HCT116 (cell line): Measurements from ENCODE around the gene TSC1. TPM values are rescaled to one million over a fixed set of nuclear protein-coding genes. Genes with fewer than 3 reads are reported as not detected.

Experiments used
- ATAC-seq: fragments of 200-7000 bp; cut with Tn5 transposase; 2 replicates; pipeline ENCODE4 v1.9.1; 2020; ENCODE audit warnings: mild to moderate bottlenecking, moderate library complexity
- BruUV-seq: library from RNA; stranded (reverse); fragments of 400-500 nt; replicated peaks from 2 replicates; lab custom pipeline; 2021; lab: Mats Ljungman, UMichigan
- CTCF ChIA-PET: fragments of 300-600 bp; sonication (Branson Sonifier 250); formaldehyde crosslinking; loops from one replicate; lab custom pipeline; 2021; ENCODE audit warnings: antibody characterized with exemption; lab: Charles Lee
- POLR2A ChIA-PET: fragments of 300-600, 350-600 bp; sonication (Branson Sonifier 250); formaldehyde crosslinking; loops from one replicate; lab custom pipeline; 2021; ENCODE audit warnings: antibody characterized with exemption; lab: Charles Lee
- RAD21 ChIA-PET, 2 experiments: fragments of 300-600 bp; sonication (Branson Sonifier 250); formaldehyde crosslinking; loops; one replicate each; lab custom pipeline; 2023; ENCODE audit warnings: low total read pairs in 2 of 2; ENCODE audit not compliant: uncharacterized antibody in 2 of 2, unreplicated experiment in 2 of 2, low non-redundant PET in 1 of 2; lab: Charles Lee
- DNase-seq: peaks from one replicate; pipeline ENCODE4 v3.0.0-alpha.2; 2010; ENCODE audit warnings: low read depth, low spot score
- H2AFZ ChIP-seq: fragments of 200-600 bp; shearing (Covaris generic), sonication (generic); 2 replicates; pipeline ENCODE4 v1.6.1; 2017; ENCODE audit warnings: low read depth, mixed run types, mixed read lengths, antibody characterized with exemption, low read length; ENCODE audit not compliant: poor library complexity, severe bottlenecking
- H3K27ac ChIP-seq: 2 replicates; pipeline ENCODE4 v1.5.1; 2012; ENCODE audit warnings: low read depth, low read length
- H3K27me3 ChIP-seq: fragments of 200-600 bp; sonication (generic); 2 replicates; pipeline ENCODE4 v1.6.1; 2016; ENCODE audit warnings: mixed run types, low read length, mixed read lengths; ENCODE audit not compliant: insufficient read depth
- H3K36me3 ChIP-seq, 2 experiments: fragments of 200-500 bp in 1 of 2; fragments of 200-600 bp in 1 of 2; sonication (Bioruptor generic) in 1 of 2; sonication (generic) in 1 of 2; 2 replicates each; pipeline versions ENCODE4 v1.5.1 to v1.6.1; 2014 to 2016; ENCODE audit warnings: low read length in 2 of 2, inconsistent platforms in 1 of 2, mixed read lengths in 1 of 2, mixed run types in 1 of 2; ENCODE audit not compliant: insufficient read depth in 2 of 2, control insufficient read depth in 1 of 2
- H3K4me1 ChIP-seq, 2 experiments: fragments of 200-600 bp in 1 of 2; sonication (generic) in 1 of 2; 2 replicates each; pipeline versions ENCODE4 v1.5.1 to v1.6.1; 2012 to 2017; ENCODE audit warnings: low read length in 2 of 2, inconsistent platforms in 1 of 2, mild to moderate bottlenecking in 1 of 2, mixed read lengths in 1 of 2, mixed run types in 1 of 2, moderate library complexity in 1 of 2; ENCODE audit not compliant: insufficient read depth in 2 of 2, control insufficient read depth in 1 of 2
- H3K4me2 ChIP-seq: fragments of 200-600 bp; sonication (generic); 2 replicates; pipeline ENCODE4 v1.6.1; 2017; ENCODE audit warnings: mixed run types, low read length, mixed read lengths
- H3K4me3 ChIP-seq, 2 experiments: fragments of 200-600 bp in 1 of 2; sonication (generic) in 1 of 2; replicated peaks in 1 of 2; 2 replicates each; pipeline ENCODE4 v1.5.1; 2011 to 2016; ENCODE audit warnings: low read length in 2 of 2, control low read depth in 1 of 2, low read depth in 1 of 2, mild to moderate bottlenecking in 1 of 2, mixed read lengths in 1 of 2, mixed run types in 1 of 2
- H3K79me2 ChIP-seq: fragments of 200-600 bp; sonication (generic); 2 replicates; pipeline ENCODE4 v1.6.1; 2017; ENCODE audit warnings: mild to moderate bottlenecking, mixed run types, low read length, moderate library complexity, mixed read lengths; ENCODE audit not compliant: insufficient read depth
- H3K9ac ChIP-seq: fragments of 200-600 bp; sonication (generic); 2 replicates; pipeline ENCODE4 v1.6.1; 2016; ENCODE audit warnings: low read length, mixed read lengths
- H3K9me2 ChIP-seq: fragments of 200-600 bp; sonication (generic), shearing (Covaris generic); 2 replicates; pipeline ENCODE4 v1.6.1; 2017; ENCODE audit warnings: mixed run types, mild to moderate bottlenecking, moderate library complexity; ENCODE audit not compliant: insufficient read depth
- H3K9me3 ChIP-seq, 2 experiments: fragments of 200-500 bp in 1 of 2; fragments of 200-600 bp in 1 of 2; sonication (Bioruptor generic) in 1 of 2; sonication (generic) in 1 of 2; 2 replicates each; pipeline ENCODE4 v1.6.1; 2014 to 2017; ENCODE audit warnings: low read length in 2 of 2, mixed read lengths in 2 of 2, inconsistent platforms in 1 of 2, low read depth in 1 of 2, mild to moderate bottlenecking in 1 of 2, mixed run types in 1 of 2, moderate library complexity in 1 of 2; ENCODE audit not compliant: control insufficient read depth in 1 of 2, insufficient read depth in 1 of 2
- H4K20me1 ChIP-seq: fragments of 200-600 bp; sonication (generic), shearing (Covaris generic); 2 replicates; pipeline ENCODE4 v1.6.1; 2017; ENCODE audit warnings: mixed run types, mild to moderate bottlenecking, moderate library complexity; ENCODE audit not compliant: insufficient read depth
- CTCF ChIP-seq, 3 experiments: fragments of 200-600 bp in 1 of 3; sonication (generic) in 1 of 3; IDR thresholded peaks in 2 of 3; conservative IDR thresholded peaks in 1 of 3; 2 replicates each; pipeline ENCODE4 v1.5.1; 2012 to 2017; ENCODE audit warnings: low read depth in 2 of 3, low read length in 2 of 3, antibody characterized with exemption in 1 of 3, borderline replicate concordance in 1 of 3, control low read depth in 1 of 3, mild to moderate bottlenecking in 1 of 3, mixed read lengths in 1 of 3, mixed run types in 1 of 3, moderate library complexity in 1 of 3; ENCODE audit not compliant: insufficient read depth in 1 of 3
- EGR1 ChIP-seq: IDR thresholded peaks from 2 replicates; pipeline ENCODE4 v1.6.1; 2012; ENCODE audit warnings: low read depth
- ELF1 ChIP-seq: IDR thresholded peaks from 2 replicates; pipeline ENCODE4 v1.6.1; 2012; ENCODE audit warnings: low read depth, borderline replicate concordance
- EZH2 ChIP-seq: fragments of 200-600 bp; sonication (generic); IDR thresholded peaks from 2 replicates; pipeline ENCODE4 v1.6.1; 2017; ENCODE audit warnings: antibody characterized with exemption, mixed run types
- JUND ChIP-seq: IDR thresholded peaks from 2 replicates; pipeline ENCODE4 v1.6.1; 2012
- POLR2AphosphoS5 ChIP-seq: IDR thresholded peaks from 2 replicates; pipeline ENCODE4 v1.6.1; 2011; ENCODE audit warnings: mild to moderate bottlenecking, low read depth, low read length, moderate library complexity
- RAD21 ChIP-seq: IDR thresholded peaks from 2 replicates; pipeline ENCODE4 v1.6.1; 2012; ENCODE audit warnings: low read depth, mild to moderate bottlenecking
- SIN3A ChIP-seq: IDR thresholded peaks from 2 replicates; pipeline ENCODE4 v1.6.1; 2012; ENCODE audit warnings: low read depth
- SRF ChIP-seq: IDR thresholded peaks from 2 replicates; pipeline ENCODE4 v1.6.1; 2012; ENCODE audit warnings: low read depth
- TCF7L2 ChIP-seq: IDR thresholded peaks from 2 replicates; pipeline ENCODE4 v1.7.0; 2011; ENCODE audit warnings: borderline replicate concordance, inconsistent platforms; ENCODE audit not compliant: insufficient read depth, insufficient read length; ENCODE audit errors: extremely low read depth
- YY1 ChIP-seq: IDR thresholded peaks from 2 replicates; pipeline ENCODE4 v1.6.1; 2011; ENCODE audit warnings: low read length, low read depth, moderate library complexity, mild to moderate bottlenecking; ENCODE audit not compliant: insufficient replicate concordance; ENCODE audit errors: extremely low read depth
- ZBTB33 ChIP-seq: IDR thresholded peaks from 2 replicates; pipeline ENCODE4 v1.6.1; 2011; ENCODE audit warnings: mild to moderate bottlenecking, low read length, moderate library complexity; ENCODE audit not compliant: insufficient replicate concordance; ENCODE audit errors: extremely low read depth
- ZNF274 ChIP-seq: fragments of 200-500 bp; sonication (Bioruptor generic); IDR thresholded peaks from 2 replicates; pipeline ENCODE4 v1.6.1; 2014; ENCODE audit warnings: mild to moderate bottlenecking, low read depth, low read length, inconsistent platforms
- intact Hi-C: fragments of 100-400 bp; cut with micrococcal nuclease; formaldehyde crosslinking; loops from 2 replicates; pipeline ENCODE4 v1.10.0; 2022
- total RNA-seq: library from RNA; stranded (reverse); gene quantifications from one replicate; pipeline ENCODE4 v1.2.1, GENCODE V29; 2021; ENCODE audit not compliant: unreplicated experiment
- TF ChIP-seq, protein P1 (sequence below): IDR thresholded peaks from 2 replicates; pipeline ENCODE4 v1.6.1; 2012
- TF ChIP-seq, protein P2 (sequence below): IDR thresholded peaks from 2 replicates; pipeline ENCODE4 v1.6.1; 2012; ENCODE audit warnings: low read depth

TSC1 gene
- total RNA-seq, 1 experiment from 2014 or later = 34.5 TPM

- ATAC-seq = peak; percentile 18
Observed at GRCh38 chr9:132857031-132857430, 87.4 kb downstream of the TSC1 start.

More at GRCh38 chr9:132857031-132857430, 87.4 kb downstream of the TSC1 start:
- H3K9ac ChIP-seq = no peak overlapping the region
- no peaks in the 10 kb centered on the region for H3K36me3 ChIP-seq
- H3K9me3 ChIP-seq = no peaks in the 10 kb centered on the region
- DNase-seq = no peak
- RAD21 ChIA-PET = no interaction called here
- no peak overlapping the region for H3K4me3 ChIP-seq
- POLR2A ChIA-PET = no interaction called here
- no peaks in the 10 kb centered on the region for H4K20me1 ChIP-seq
- peaks cover 19% of the 10 kb centered on the region; the same call in 1 of the 2 replicates for H3K27me3 ChIP-seq
- H2AFZ ChIP-seq = no peak overlapping the region
- no peaks in the 10 kb centered on the region for H3K9me2 ChIP-seq
- no peaks in the 10 kb centered on the region for H3K79me2 ChIP-seq
- intact Hi-C loops = no loop called here
- peaks cover 13 to 14% of the 10 kb centered on the region in 2 experiments for H3K4me1 ChIP-seq
- no TSS peak for BruUV-seq
- no peak overlapping the region for H3K27ac ChIP-seq
- H3K4me2 ChIP-seq = no peak overlapping the region
- CTCF ChIA-PET = no interaction called here
- TF ChIP-seq JUND (no peak), EZH2 (no peak), ZBTB33 (no peak), EGR1 (no peak), TCF7L2 (no peak), SRF (no peak), ZNF274 (no peak), CTCF (IDR thresholded peaks at IDR 0.05 in 2 of 3, conservative IDR thresholded peaks at IDR 0.05 in 1 of 3; ENCODE audit: borderline replicate concordance in 1 of 3, insufficient read depth in 1 of 3, low read depth in 2 of 3, low read length in 2 of 3) (no peak), ELF1 (no peak), RAD21 (no peak), SIN3A (no peak), POLR2AphosphoS5 (no peak), YY1 (no peak)
- TF ChIP-seq, protein P1, sequence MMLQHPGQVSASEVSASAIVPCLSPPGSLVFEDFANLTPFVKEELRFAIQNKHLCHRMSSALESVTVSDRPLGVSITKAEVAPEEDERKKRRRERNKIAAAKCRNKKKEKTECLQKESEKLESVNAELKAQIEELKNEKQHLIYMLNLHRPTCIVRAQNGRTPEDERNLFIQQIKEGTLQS = no peak
- TF ChIP-seq, protein P2, sequence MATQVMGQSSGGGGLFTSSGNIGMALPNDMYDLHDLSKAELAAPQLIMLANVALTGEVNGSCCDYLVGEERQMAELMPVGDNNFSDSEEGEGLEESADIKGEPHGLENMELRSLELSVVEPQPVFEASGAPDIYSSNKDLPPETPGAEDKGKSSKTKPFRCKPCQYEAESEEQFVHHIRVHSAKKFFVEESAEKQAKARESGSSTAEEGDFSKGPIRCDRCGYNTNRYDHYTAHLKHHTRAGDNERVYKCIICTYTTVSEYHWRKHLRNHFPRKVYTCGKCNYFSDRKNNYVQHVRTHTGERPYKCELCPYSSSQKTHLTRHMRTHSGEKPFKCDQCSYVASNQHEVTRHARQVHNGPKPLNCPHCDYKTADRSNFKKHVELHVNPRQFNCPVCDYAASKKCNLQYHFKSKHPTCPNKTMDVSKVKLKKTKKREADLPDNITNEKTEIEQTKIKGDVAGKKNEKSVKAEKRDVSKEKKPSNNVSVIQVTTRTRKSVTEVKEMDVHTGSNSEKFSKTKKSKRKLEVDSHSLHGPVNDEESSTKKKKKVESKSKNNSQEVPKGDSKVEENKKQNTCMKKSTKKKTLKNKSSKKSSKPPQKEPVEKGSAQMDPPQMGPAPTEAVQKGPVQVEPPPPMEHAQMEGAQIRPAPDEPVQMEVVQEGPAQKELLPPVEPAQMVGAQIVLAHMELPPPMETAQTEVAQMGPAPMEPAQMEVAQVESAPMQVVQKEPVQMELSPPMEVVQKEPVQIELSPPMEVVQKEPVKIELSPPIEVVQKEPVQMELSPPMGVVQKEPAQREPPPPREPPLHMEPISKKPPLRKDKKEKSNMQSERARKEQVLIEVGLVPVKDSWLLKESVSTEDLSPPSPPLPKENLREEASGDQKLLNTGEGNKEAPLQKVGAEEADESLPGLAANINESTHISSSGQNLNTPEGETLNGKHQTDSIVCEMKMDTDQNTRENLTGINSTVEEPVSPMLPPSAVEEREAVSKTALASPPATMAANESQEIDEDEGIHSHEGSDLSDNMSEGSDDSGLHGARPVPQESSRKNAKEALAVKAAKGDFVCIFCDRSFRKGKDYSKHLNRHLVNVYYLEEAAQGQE = no peak
- TF ChIP-seq, all 23 proteins: peak for 0
